ENCODE measurements around the gene AK5.
"Not testable (repeated sequence)": the region's sequence is repeated elsewhere in the genome, so short reads cannot be mapped to it uniquely, and the experiment has no call there.

Gene AK5

GRCh38 chr1:77513839-77514763, 232.3 kb downstream of the AK5 start:
- DNase-seq: peak; percentile 93

- peak; percentile 90 for DNase-seq
Observed at GRCh38 chr1:77514921-77515776, 233.3 kb downstream of the AK5 start.

DNA sequence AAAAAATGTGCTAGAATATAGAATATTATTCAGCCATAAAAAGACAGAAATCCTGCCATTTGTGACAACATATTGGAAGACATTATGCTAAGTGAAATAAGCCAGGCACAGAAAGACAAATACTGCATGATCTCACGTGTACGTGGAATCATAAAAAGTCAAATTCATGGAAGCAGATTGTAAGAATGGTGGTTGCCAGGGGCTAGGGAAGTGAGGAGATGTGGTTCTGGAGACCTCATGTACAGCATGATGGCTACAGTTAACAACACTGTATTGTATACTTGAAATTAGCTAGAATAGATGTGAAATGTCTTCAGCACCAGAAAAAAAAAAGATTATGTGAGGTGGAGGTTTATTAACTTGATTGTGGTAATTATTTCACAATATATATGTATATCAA, 234.3 kb downstream of the AK5 start:
- no peak for DNase-seq

DNA sequence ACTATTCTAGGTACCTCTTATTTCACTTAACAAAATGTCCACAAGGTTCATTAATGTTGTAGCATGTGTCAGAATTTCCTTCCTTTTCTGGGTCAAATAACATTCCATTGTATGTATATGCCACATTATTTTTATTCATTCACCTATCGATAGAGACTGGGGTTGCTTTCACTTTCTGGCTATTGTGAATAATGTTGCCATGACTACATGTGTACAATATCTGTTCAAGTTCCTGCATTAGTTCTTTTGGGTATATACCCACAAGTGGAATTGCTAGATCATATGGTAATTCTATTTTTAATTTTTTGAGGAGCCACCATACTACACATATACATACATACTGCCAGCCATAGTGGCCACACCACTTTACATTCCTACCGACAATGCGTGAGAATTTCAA, 242.2 kb downstream of the AK5 start:
- no peak for DNase-seq

DNA sequence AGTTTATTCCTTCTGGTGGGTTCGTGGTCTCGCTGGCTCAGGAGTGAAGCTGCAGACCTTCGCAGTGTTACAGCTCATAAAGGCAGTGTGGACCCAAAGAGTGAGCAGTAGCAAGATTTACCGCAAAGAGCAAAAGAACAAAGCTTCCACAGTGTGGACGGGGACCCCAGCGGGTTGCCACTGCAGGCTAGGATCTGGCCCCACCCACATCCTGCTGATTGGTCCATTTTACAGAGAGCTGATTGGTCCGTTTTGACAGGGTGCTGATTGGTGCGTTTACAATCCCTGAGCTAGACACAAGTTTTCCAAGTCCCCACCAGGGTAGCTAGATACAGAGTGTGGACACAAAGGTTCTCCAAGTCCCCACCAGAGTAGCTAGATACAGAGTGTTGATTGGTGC, 249.3 kb downstream of the AK5 start:
- not testable (repeated sequence) for DNase-seq

GRCh38 chr1:77531596-77532280, 249.9 kb downstream of the AK5 start:
- not testable (repeated sequence) for DNase-seq

DNA sequence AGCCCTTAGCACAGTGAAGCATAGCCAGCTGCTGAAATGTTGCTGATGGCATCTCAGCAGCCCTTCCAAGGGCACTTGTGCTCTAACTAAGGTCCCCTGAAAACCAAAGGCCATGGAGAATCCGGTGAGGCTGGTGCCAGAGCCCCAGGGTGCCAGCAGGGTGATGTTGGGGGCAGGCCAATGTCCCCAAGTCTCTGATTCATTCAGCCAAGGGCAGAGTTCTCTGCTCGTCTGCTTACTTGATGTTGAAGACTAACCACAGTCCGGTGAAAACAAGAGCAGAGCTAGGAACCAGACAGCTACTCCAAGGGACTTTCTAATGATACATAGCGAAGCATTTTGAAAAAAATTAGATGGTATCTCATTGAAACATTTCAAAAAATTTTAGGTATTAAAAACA, 250.8 kb downstream of the AK5 start:
- no peak for DNase-seq

GRCh38 chr1:77533660-77534305, 252.0 kb downstream of the AK5 start:
- DNase-seq: peak; percentile 74

DNA sequence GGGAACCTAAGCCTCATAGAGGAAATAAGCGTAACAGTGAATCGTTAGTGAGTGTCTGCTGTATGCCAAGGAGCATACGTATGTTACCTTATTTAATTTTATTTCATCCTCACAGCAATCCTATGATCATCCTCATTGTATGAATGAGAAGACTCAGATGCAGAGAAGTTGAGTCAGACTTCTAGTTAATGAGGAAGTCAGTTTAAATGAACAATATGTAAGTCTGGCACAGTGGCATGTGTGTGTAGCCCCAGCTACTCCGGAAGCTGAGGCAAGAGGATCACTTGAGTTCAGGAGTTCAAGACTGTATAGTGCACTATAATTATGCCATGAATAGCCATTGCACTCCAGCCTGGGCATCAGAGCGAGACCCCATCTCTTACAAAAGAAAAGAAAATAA, 252.6 kb downstream of the AK5 start:
- no peak for DNase-seq

DNA sequence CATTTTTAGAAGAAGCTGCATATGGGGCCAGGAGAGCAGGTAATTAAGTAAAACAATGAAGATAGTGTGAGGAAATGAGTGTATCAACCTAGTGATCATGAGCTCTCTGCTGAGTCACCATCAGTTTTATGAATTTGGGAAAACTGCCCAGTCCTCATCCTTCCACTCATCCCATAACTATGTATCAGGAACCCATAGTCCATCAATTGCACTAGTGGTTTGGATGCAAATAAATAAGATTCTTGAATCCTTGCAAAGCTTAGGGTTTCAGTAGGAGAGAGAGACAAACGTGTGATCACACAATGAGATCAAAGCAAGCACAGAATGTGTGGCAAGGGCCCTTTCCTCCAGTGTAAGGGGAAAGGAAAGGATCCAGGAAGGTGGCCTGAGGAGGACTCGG, 255.0 kb downstream of the AK5 start:
- DNase-seq: peak; percentile 98

- DNase-seq: peak; percentile 92
Observed at GRCh38 chr1:77538956-77539518, 257.2 kb downstream of the AK5 start.

DNA sequence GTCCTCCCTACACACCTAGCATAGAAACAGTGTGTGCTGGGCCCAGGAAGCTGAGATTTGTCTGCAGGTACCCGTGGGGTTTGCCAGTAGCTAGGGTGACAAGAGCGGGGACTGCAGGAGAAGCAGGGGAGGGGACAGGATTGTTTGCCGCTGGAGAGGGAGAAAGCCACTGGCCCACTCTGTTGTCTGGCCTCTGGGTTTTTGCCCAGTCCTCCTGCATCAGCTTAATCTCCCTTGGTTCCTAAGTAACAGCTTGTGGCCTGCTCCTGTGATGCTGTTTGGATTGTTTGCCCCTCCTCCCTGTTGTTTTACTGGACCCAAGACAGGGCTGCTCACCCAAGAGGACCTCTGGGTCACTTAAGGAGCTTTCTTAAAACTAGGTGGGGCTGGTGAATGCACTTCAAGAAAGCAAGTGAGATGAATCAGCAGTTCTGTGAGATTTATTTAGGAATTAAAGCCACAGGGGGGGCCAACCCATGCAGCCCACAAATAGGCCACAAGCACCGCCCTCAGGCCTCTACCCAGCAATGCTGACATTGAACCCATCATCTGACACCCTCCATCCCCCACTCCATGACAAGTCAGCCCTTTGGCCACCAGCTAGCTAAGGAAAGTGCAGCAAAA, 257.8 kb downstream of the AK5 start:
- DNase-seq: peak; percentile 98

- peak; percentile 88 for DNase-seq
Observed at GRCh38 chr1:77540501-77541161, 258.8 kb downstream of the AK5 start.

DNA sequence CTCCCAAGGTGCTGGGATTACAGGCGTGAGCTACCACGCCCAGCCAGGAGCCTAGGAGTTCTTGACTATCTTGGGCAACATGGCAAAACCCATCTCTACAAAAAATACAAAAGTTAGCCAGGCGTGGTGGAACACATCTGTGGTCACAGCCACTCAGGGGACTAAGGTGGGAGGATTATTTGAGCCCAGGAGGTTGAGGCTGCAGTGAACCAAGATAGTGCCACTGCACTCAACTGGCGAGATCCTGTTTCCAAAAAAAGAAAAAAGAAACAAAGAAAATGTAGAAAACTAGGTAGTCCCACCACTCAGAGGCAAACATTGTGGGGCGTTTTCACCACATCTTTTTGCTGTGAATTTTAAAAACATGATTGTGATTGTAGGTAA, 259.3 kb downstream of the AK5 start:
- DNase-seq: no peak

- DNase-seq: peak; percentile 25
Observed at GRCh38 chr1:77542813-77543420, 261.1 kb downstream of the AK5 start.

- no peak for DNase-seq
Observed at GRCh38 chr1:77543822-77544448, 262.1 kb downstream of the AK5 start.

- DNase-seq: no peak
Observed at GRCh38 chr1:77544845-77545244, 263.0 kb downstream of the AK5 start.

DNA sequence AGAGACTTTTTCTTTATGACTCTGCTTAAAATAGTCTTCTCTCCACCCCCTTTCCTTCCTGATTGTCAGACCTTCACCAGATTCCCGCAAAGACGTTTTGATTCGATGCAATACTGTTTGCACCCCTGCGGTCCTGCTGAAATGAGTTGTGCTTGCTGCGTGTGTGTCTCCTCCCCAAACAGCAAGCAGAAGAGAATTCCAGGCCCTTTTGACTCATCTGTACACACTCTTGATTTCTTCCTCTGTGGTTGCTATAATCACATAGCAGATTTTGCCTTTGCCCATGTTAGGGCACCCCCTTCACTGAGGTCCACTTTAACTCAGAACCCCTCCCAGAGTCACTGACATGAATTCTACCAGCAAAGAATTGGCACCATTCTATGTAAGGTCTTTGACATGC, 264.2 kb downstream of the AK5 start:
- DNase-seq: no peak

GRCh38 chr1:77546890-77547289, 265.1 kb downstream of the AK5 start:
- DNase-seq: no peak

GRCh38 chr1:77548285-77548684, 266.5 kb downstream of the AK5 start:
- no peak for DNase-seq

All from HCEC 1CT (cell line).